ENCODE measurements around the gene CEMIP. TPM values are rescaled to one million over a fixed set of nuclear protein-coding genes. Genes with fewer than 3 reads are reported as not detected.

Gene CEMIP
- total and polyA plus RNA-seq, 2 of the 13 experiments (the other 11 are each of a cell fraction or from before 2014, with no cell fraction given): 4.3 to 28.5 TPM

DNA sequence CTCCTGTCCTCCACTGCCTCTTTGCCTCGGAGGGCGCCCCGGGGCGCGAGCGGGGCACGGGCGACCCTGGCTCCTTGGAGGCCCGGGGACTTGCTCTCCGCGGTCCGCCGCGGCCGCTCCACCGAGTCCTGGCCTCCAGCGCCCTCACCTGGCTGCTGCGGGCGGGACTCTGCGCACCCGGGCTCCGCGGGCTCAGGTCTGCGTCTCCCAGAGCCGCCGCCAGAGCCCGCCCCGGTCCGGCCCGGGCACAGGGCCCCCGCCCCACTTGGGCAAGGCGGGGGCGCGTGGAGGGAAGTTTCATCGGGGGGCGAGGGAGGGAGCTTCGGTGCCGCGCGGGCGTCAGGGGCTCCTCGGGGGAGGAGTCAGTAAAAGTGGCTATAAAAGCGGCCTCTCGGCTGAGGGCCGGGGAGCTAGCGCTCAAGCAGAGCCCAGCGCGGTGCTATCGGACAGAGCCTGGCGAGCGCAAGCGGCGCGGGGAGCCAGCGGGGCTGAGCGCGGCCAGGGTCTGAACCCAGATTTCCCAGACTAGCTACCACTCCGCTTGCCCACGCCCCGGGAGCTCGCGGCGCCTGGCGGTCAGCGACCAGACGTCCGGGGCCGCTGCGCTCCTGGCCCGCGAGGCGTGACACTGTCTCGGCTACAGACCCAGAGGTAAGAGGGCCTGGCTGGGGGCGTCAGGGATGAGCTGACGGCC is at the start of gene CEMIP (continued):
- TF ChIP-seq, protein P1, sequence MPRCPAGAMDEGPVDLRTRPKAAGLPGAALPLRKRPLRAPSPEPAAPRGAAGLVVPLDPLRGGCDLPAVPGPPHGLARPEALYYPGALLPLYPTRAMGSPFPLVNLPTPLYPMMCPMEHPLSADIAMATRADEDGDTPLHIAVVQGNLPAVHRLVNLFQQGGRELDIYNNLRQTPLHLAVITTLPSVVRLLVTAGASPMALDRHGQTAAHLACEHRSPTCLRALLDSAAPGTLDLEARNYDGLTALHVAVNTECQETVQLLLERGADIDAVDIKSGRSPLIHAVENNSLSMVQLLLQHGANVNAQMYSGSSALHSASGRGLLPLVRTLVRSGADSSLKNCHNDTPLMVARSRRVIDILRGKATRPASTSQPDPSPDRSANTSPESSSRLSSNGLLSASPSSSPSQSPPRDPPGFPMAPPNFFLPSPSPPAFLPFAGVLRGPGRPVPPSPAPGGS (CRISPR knock-in tag; IDR thresholded peaks at IDR 0.05): no peak
- TF ChIP-seq, protein P2, sequence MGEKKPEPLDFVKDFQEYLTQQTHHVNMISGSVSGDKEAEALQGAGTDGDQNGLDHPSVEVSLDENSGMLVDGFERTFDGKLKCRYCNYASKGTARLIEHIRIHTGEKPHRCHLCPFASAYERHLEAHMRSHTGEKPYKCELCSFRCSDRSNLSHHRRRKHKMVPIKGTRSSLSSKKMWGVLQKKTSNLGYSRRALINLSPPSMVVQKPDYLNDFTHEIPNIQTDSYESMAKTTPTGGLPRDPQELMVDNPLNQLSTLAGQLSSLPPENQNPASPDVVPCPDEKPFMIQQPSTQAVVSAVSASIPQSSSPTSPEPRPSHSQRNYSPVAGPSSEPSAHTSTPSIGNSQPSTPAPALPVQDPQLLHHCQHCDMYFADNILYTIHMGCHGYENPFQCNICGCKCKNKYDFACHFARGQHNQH (CRISPR knock-in tag; IDR thresholded peaks at IDR 0.05): no peak
- TF ChIP-seq KDM1A (CRISPR knock-in tag; IDR thresholded peaks at IDR 0.05) (no peak), FIP1L1 (IDR thresholded peaks at IDR 0.05; ENCODE audit: borderline replicate concordance, insufficient read depth, low read depth, low read length) (no peak), ZNF230 (CRISPR knock-in tag; IDR thresholded peaks at IDR 0.05) (no peak), HDAC1 (CRISPR knock-in tag; IDR thresholded peaks at IDR 0.05) (peak; percentile 7; the same call in 1 of the 2 replicates), GABPB1 (CRISPR knock-in tag; IDR thresholded peaks at IDR 0.05) (peak; percentile 34; the same call in 1 of the 2 replicates), ZNF616 (CRISPR knock-in tag; IDR thresholded peaks at IDR 0.05; ENCODE audit: low read depth) (no peak), YY1 (IDR thresholded peaks at IDR 0.05; ENCODE audit: insufficient read depth, insufficient replicate concordance, low read depth, low read length) (peak; percentile 46), ATF1 (CRISPR knock-in tag; IDR thresholded peaks at IDR 0.05) (no peak), SALL2 (CRISPR knock-in tag; IDR thresholded peaks at IDR 0.05) (no peak), NFATC3 (CRISPR knock-in tag; IDR thresholded peaks at IDR 0.05) (no peak), POLR2AphosphoS5 (IDR thresholded peaks at IDR 0.05; ENCODE audit: low read depth, low read length) (peak; percentile 48; the same call in 1 of the 2 replicates), ZNF30 (CRISPR knock-in tag; IDR thresholded peaks at IDR 0.05) (no peak), ZFP82 (CRISPR knock-in tag; IDR thresholded peaks at IDR 0.05; ENCODE audit: borderline replicate concordance) (peak; percentile 82), ZNF496 (CRISPR knock-in tag; IDR thresholded peaks at IDR 0.05; ENCODE audit: insufficient replicate concordance) (no peak), CCDC6 (CRISPR knock-in tag; IDR thresholded peaks at IDR 0.05) (0 out of 2 replicates have a peak, but pooled peaks have one; percentile 37), ZNF841 (CRISPR knock-in tag; IDR thresholded peaks at IDR 0.05; ENCODE audit: borderline replicate concordance) (no peak), JUNB (CRISPR knock-in tag; IDR thresholded peaks at IDR 0.05; ENCODE audit: borderline replicate concordance) (no peak), SMAD3 (CRISPR knock-in tag; IDR thresholded peaks at IDR 0.05) (no peak)
- TF ChIP-seq, protein P3, sequence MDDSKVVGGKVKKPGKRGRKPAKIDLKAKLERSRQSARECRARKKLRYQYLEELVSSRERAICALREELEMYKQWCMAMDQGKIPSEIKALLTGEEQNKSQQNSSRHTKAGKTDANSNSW (CRISPR knock-in tag; IDR thresholded peaks at IDR 0.05; ENCODE audit: borderline replicate concordance): no peak
- TF ChIP-seq, protein P4, sequence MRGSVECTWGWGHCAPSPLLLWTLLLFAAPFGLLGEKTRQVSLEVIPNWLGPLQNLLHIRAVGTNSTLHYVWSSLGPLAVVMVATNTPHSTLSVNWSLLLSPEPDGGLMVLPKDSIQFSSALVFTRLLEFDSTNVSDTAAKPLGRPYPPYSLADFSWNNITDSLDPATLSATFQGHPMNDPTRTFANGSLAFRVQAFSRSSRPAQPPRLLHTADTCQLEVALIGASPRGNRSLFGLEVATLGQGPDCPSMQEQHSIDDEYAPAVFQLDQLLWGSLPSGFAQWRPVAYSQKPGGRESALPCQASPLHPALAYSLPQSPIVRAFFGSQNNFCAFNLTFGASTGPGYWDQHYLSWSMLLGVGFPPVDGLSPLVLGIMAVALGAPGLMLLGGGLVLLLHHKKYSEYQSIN (CRISPR knock-in tag; IDR thresholded peaks at IDR 0.05; ENCODE audit: borderline replicate concordance): no peak
- TF ChIP-seq, protein P5, sequence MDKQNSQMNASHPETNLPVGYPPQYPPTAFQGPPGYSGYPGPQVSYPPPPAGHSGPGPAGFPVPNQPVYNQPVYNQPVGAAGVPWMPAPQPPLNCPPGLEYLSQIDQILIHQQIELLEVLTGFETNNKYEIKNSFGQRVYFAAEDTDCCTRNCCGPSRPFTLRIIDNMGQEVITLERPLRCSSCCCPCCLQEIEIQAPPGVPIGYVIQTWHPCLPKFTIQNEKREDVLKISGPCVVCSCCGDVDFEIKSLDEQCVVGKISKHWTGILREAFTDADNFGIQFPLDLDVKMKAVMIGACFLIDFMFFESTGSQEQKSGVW (CRISPR knock-in tag; IDR thresholded peaks at IDR 0.05; ENCODE audit: borderline replicate concordance): no peak
- TF ChIP-seq, protein P6, sequence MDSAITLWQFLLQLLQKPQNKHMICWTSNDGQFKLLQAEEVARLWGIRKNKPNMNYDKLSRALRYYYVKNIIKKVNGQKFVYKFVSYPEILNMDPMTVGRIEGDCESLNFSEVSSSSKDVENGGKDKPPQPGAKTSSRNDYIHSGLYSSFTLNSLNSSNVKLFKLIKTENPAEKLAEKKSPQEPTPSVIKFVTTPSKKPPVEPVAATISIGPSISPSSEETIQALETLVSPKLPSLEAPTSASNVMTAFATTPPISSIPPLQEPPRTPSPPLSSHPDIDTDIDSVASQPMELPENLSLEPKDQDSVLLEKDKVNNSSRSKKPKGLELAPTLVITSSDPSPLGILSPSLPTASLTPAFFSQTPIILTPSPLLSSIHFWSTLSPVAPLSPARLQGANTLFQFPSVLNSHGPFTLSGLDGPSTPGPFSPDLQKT (CRISPR knock-in tag; IDR thresholded peaks at IDR 0.05; ENCODE audit: borderline replicate concordance): no peak
